ENCODE data around the gene RFX7. TPM values are rescaled to one million over a fixed set of nuclear protein-coding genes. Genes with fewer than 3 reads are reported as not detected.

The RFX7 gene
- total RNA-seq (2021; fragmentation: NEBNext Ultra II Directional; extraction: Animal tissue kit (Norgen Biotek cat#: 25700)) (40.9 and 41.9 TPM in 2 replicates), polyA plus RNA-seq (2011; rRNA removed) (9.4 and 10.4 TPM in 2 replicates), polyA minus RNA-seq (2011; rRNA and poly(A)+ RNA removed) (49.2 and 59.8 TPM in 2 replicates)
- 8.1 TPM for polyA plus RNA-seq (2011; cell fraction: cytosol; rRNA removed)
- polyA plus RNA-seq (2011; cell fraction: nucleus; rRNA removed) = 24.4 TPM
- polyA plus RNA-seq (2012, experiment 1 of 2) = 11.0 to 23.2 TPM (median 16.2 TPM) in 4 replicates
- 0.70 TPM for polyA plus RNA-seq (2012, experiment 2 of 2)
- 18.4 TPM for polyA plus RNA-seq (2013, experiment 1 of 2)
- polyA plus RNA-seq (2013, experiment 2 of 2) = 18.0 TPM
- polyA minus RNA-seq (2011; cell fraction: cytosol; rRNA and poly(A)+ RNA removed) = 23.7 TPM
- polyA minus RNA-seq (2011; cell fraction: nucleus; rRNA and poly(A)+ RNA removed) = 51.8 TPM
- long read RNA-seq, experiment 1, partial matches to known transcripts = 2 of 25 reads
- long read RNA-seq, experiment 1, other reads (novel, unspliced or antisense) = 23 of 25 reads
- long read RNA-seq, experiment 2, partial matches to known transcripts = 1 of 6 reads
- long read RNA-seq, experiment 2, other reads (novel, unspliced or antisense) = 5 of 6 reads

DNA sequence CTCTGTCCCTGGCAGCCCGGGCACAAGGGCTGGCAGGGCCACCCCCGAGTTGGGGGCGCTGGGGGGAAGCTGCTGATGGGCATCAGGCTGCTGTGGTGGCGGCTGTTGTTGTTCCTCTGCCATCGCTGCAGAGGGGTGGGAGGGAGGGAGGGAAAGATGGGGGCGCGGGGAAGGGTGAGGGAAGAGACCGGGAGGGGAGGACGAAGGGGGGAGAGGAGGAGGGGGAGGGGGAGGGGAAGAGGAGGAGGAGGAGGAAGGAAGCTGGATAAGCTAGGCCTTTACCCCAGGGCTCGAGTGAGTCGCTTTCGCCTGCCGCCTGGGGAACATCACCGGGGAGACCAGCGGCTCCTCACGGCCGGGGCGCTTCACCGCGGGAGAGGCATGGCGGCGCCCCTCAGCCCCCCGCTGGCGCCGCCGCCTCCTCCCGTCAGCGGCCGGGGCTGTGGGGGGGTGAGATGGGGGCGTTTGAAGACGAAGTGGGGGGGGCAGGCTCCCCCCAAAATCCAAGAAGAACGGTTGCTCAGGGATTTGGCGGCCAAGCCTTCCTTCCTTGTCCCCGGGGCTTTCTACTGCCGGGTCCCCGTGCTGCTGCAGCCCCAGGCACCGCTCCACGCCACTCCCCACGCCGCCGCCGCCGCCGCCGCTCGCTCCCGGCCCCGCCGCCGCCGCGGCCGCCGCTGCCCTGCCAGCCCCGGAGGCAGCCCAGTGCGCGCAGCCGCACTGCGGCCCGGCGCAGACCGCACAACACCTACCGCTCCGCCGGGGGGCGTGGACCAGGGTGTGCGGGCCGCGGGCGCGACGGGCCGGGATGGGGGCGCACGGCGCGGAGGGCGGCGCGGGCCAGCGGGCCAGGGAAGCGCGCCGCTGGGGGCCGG, at the start of gene RFX7:
Gene RFX7, minus strand, starts transcription at position 717 of the 875 bp plus-strand sequence. Its CDS starts 594 bp downstream, at position 123.
- H2BK15ac ChIP-seq (ENCODE audit: low read length) = no peak within 1 kb of the TSS
- 10% methylated on average over 4 of the region's 85 CpGs; no CpG with 5 or more reads in 1 of the 2 experiments for WGBS, 2 experiments (ENCODE audit: extremely low coverage in 1 of 2, insufficient coverage in 1 of 2, insufficient read length in 1 of 2, insufficient replicate concordance in 2 of 2, low coverage in 1 of 2, low lambda C conversion rate in 2 of 2, missing lambda C conversion rate in 1 of 2)
- peak within 1 kb of the TSS; percentile 92 for H4K8ac ChIP-seq (ENCODE audit: extremely low read depth, insufficient read depth, low read length)
- no peak within 1 kb of the TSS for H3K14ac ChIP-seq (ENCODE audit: insufficient read length)
- H2AK5ac ChIP-seq (ENCODE audit: low read depth, low read length) = no peak within 1 kb of the TSS
- peak within 1 kb of the TSS; percentile 94 for H4K91ac ChIP-seq (replicated peaks; ENCODE audit: insufficient read length, low read length)
- no peaks in the 10 kb centered on the region for H3K9me3 ChIP-seq (ENCODE audit: insufficient read depth in 2 of 2, low read depth in 1 of 2, low read length in 1 of 2)
- no peak within 1 kb of the TSS for H3K23ac ChIP-seq (ENCODE audit: insufficient read length)
- H2BK120ac ChIP-seq (replicated peaks; ENCODE audit: low read depth, low read length) = peak within 1 kb of the TSS; percentile 97
- H3K79me1 ChIP-seq (ENCODE audit: low read depth, low read length) = no peaks in the 10 kb centered on the region
- no peaks in the 10 kb centered on the region for H3K23me2 ChIP-seq (ENCODE audit: low read depth, low read length)
- H3K4me1 ChIP-seq (replicated peaks in 1 of 4; ENCODE audit: control insufficient read depth in 3 of 4, insufficient read depth in 4 of 4, low read length in 3 of 4) = peaks cover 7 to 13% (median 10%) of the 10 kb centered on the region in 4 experiments; a peak in 6 of 7 replicates
- H3K9ac ChIP-seq (replicated peaks in 1 of 4; ENCODE audit: extremely low read depth in 1 of 4, low read depth in 3 of 4, low read length in 3 of 4) = peak within 1 kb of the TSS; percentile 65 to 87 (median 76)
- peak within 1 kb of the TSS; percentile 69 to 78 for H3K4me2 ChIP-seq (ENCODE audit: insufficient read depth in 1 of 2, low read depth in 2 of 2, low read length in 2 of 2)
- POLR2A ChIA-PET (ENCODE audit: partially characterized antibody) = interaction anchor here (0.7 to 1.4 kb wide), 9 partner anchors 9 to 221 kb away, joined by 3 to 5 read pairs (median 4); partner anchors contain the start of gene MNS1
- peak within 1 kb of the TSS; percentile 86; the same call in 1 of the 2 replicates for H2BK12ac ChIP-seq (ENCODE audit: low read depth, low read length)
- peak within 1 kb of the TSS; percentile 83 for H3K18ac ChIP-seq (ENCODE audit: extremely low read depth, low read length)
- DNase-seq (ENCODE audit: low read depth in 1 of 2, low spot score in 2 of 2) (peak in 1 of 2 experiments; percentile 80), FAIRE-seq (no peak)
- H3K56ac ChIP-seq (replicated peaks; ENCODE audit: insufficient read length, low read depth, low read length) = peak within 1 kb of the TSS; percentile 94
- H3K27ac ChIP-seq (ENCODE audit: low read depth, low read length) = peak within 1 kb of the TSS; percentile 78
- H2BK5ac ChIP-seq (ENCODE audit: low read depth, low read length) = peak within 1 kb of the TSS; percentile 91
- H3K27me3 ChIP-seq (replicated peaks in 1 of 4; ENCODE audit: control insufficient read depth in 3 of 4, extremely low read depth in 1 of 4, insufficient read depth in 3 of 4, low read length in 3 of 4) = no peaks in the 10 kb centered on the region
- H3K36me3 ChIP-seq (ENCODE audit: control insufficient read depth in 2 of 4, insufficient read depth in 4 of 4, low read length in 3 of 4) = no peaks in the 10 kb centered on the region
- H3K79me2 ChIP-seq (ENCODE audit: control insufficient read depth in 1 of 2, insufficient read depth in 2 of 2, low read length in 2 of 2) = peaks cover 12 to 44% of the 10 kb centered on the region in 2 experiments; a peak in 3 of 4 replicates
- H2BK20ac ChIP-seq (ENCODE audit: low read length) = 0 out of 2 replicates have a peak within 1 kb of the TSS, but pooled peaks have one; percentile 55
- H4K5ac ChIP-seq (ENCODE audit: insufficient read length, low read depth, low read length) = peak within 1 kb of the TSS; percentile 97
- no peak within 1 kb of the TSS for H2AFZ ChIP-seq (ENCODE audit: low read length)
- H3K4ac ChIP-seq (replicated peaks; ENCODE audit: insufficient read length, low read depth, low read length) = peak within 1 kb of the TSS; percentile 96
- H3K4me3 ChIP-seq (ENCODE audit: extremely low read depth in 1 of 4, insufficient read depth in 2 of 4, low read depth in 3 of 4, low read length in 4 of 4) = peak within 1 kb of the TSS; percentile 60 to 100 (median 86)
- CTCF ChIA-PET (ENCODE audit: partially characterized antibody) = interaction anchor here (0.6 to 1.0 kb wide), 2 partner anchors 69 to 78 kb away, joined by 3 read pairs; no protein-coding TSS in a partner anchor
- no peaks in the 10 kb centered on the region for H4K20me1 ChIP-seq (replicated peaks in 1 of 2; ENCODE audit: control insufficient read depth in 1 of 2, insufficient read depth in 2 of 2, low read length in 2 of 2)
- TF ChIP-seq CBX5 (IDR thresholded peaks at IDR 0.05; ENCODE audit: low read depth, low read length) (no peak), CHD1 (IDR thresholded peaks at IDR 0.05; ENCODE audit: low read depth, low read length) (no peak), BACH1 (IDR thresholded peaks at IDR 0.05; ENCODE audit: low read length) (peak; percentile 10; the same call in 1 of the 2 replicates), ZNF274 (IDR thresholded peaks at IDR 0.05; ENCODE audit: borderline replicate concordance, extremely low read depth, low read length) (no peak), TCF12 (IDR thresholded peaks at IDR 0.05; ENCODE audit: low read depth, low read length) (no peak), RAD21 (IDR thresholded peaks at IDR 0.05 in 1 of 2, conservative IDR thresholded peaks at IDR 0.05 in 1 of 2; ENCODE audit: low read depth in 2 of 2, low read length in 2 of 2) (no peak), BRCA1 (IDR thresholded peaks at IDR 0.05; ENCODE audit: low read depth, low read length) (no peak)
- TF ChIP-seq, protein P1, sequence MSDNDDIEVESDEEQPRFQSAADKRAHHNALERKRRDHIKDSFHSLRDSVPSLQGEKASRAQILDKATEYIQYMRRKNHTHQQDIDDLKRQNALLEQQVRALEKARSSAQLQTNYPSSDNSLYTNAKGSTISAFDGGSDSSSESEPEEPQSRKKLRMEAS (IDR thresholded peaks at IDR 0.05) = no peak

Data from H1 (cell line).